GM12864 (cell line): ENCODE measurements around the gene BRME1.

Source experiments
- DNase-seq: peaks from one replicate; pipeline ENCODE4 v3.0.0-alpha.2; 2011; ENCODE audit warnings: low read depth
- H3K4me3 ChIP-seq: 2 replicates; pipeline ENCODE4 v1.5.1; 2011; ENCODE audit warnings: mild to moderate bottlenecking, low read depth, low read length, control low read depth
- TF ChIP-seq, protein P1 (sequence below): IDR thresholded peaks from 2 replicates; pipeline ENCODE4 v1.5.1; 2011; ENCODE audit warnings: low read depth, mild to moderate bottlenecking, moderate library complexity, low read length, control low read depth, inconsistent platforms; ENCODE audit errors: missing control alignments

The BRME1 gene

GRCh38 chr19:13848798-13849676, 56.9 kb downstream of the BRME1 start:
- TF ChIP-seq, protein P1, sequence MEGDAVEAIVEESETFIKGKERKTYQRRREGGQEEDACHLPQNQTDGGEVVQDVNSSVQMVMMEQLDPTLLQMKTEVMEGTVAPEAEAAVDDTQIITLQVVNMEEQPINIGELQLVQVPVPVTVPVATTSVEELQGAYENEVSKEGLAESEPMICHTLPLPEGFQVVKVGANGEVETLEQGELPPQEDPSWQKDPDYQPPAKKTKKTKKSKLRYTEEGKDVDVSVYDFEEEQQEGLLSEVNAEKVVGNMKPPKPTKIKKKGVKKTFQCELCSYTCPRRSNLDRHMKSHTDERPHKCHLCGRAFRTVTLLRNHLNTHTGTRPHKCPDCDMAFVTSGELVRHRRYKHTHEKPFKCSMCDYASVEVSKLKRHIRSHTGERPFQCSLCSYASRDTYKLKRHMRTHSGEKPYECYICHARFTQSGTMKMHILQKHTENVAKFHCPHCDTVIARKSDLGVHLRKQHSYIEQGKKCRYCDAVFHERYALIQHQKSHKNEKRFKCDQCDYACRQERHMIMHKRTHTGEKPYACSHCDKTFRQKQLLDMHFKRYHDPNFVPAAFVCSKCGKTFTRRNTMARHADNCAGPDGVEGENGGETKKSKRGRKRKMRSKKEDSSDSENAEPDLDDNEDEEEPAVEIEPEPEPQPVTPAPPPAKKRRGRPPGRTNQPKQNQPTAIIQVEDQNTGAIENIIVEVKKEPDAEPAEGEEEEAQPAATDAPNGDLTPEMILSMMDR = no peak
- DNase-seq = no peak

GRCh38 chr19:13848340-13848677, 57.6 kb downstream of the BRME1 start:
- TF ChIP-seq, protein P1 = no peak
- no peak for DNase-seq
- H3K4me3 ChIP-seq = no peak overlapping the region

More at GRCh38 chr19:13848798-13849676, 56.9 kb downstream of the BRME1 start:
- no peak overlapping the region for H3K4me3 ChIP-seq

GRCh38 chr19:13847407-13848339, 58.2 kb downstream of the BRME1 start:
- TF ChIP-seq, protein P1 = no peak
- DNase-seq = no peak
- H3K4me3 ChIP-seq = peak overlapping the region; percentile 57

- TF ChIP-seq, protein P1 = no peak
- peak; percentile 59 for DNase-seq
- peak overlapping the region; percentile 57 for H3K4me3 ChIP-seq
Measured at GRCh38 chr19:13846557-13847406, 59.1 kb downstream of the BRME1 start.

DNA sequence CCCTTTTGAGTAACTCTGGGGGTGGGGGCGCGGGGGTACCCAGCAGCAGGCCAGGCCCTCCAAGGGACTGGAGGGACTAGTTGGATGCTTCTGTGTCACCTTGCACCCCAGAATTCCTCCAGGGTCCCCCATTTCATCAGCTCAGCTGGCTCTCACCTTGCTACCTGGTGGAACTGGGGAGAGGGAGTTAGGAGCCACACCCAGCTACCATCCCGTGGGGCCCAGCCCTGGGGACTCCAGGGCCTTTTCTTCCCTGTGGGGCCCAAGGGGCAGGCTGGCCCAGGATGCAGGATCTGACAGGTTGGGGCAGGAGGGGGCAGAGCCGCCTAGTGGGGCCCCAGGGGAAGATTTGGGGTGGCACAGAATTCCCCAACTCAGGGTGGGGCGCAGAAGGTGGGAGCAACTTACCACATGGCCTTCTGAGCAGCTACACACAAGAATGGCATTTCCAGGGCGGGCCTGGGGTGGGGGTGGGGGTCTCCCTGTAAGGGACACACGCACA, 61.7 kb downstream of the BRME1 start:
- TF ChIP-seq, protein P1 = no peak
- H3K4me3 ChIP-seq = no peak overlapping the region
- no peak for DNase-seq
